ENCODE data around the gene TRABD2B.

Gene TRABD2B

GRCh38 chr1:47921935-47922415 is 75.2 kb downstream of the TRABD2B start:
- TF ChIP-seq SIN3A (IDR thresholded peaks at IDR 0.05; ENCODE audit: borderline replicate concordance, insufficient read depth, low read length) (no peak), FOXP2 (optimal IDR thresholded peaks at IDR 0.05; ENCODE audit: borderline replicate concordance, extremely low read depth, extremely low read length, insufficient read depth) (no peak), POLR2AphosphoS5 (IDR thresholded peaks at IDR 0.05; ENCODE audit: low read depth, low read length) (no peak), REST (IDR thresholded peaks at IDR 0.05; ENCODE audit: insufficient read depth in 1 of 2, low read depth in 2 of 2, low read length in 2 of 2) (no peak), TAF1 (IDR thresholded peaks at IDR 0.05; ENCODE audit: borderline replicate concordance, insufficient read depth, low read length) (no peak)

- TF ChIP-seq SIN3A (IDR thresholded peaks at IDR 0.05; ENCODE audit: borderline replicate concordance, insufficient read depth, low read length): no peak
Observed at GRCh38 chr1:47919113-47919833, 77.9 kb downstream of the TRABD2B start.

GRCh38 chr1:47918257-47918867 is 78.8 kb downstream of the TRABD2B start:
- no peak for TF ChIP-seq FOXP2 (optimal IDR thresholded peaks at IDR 0.05; ENCODE audit: borderline replicate concordance, extremely low read depth, extremely low read length, insufficient read depth)

- TF ChIP-seq REST (IDR thresholded peaks at IDR 0.05; ENCODE audit: insufficient read depth in 1 of 2, low read depth in 2 of 2, low read length in 2 of 2): no peak
Observed at GRCh38 chr1:47917687-47918086, 79.5 kb downstream of the TRABD2B start.

GRCh38 chr1:47915677-47916353 is 81.4 kb downstream of the TRABD2B start:
- TF ChIP-seq TAF1 (IDR thresholded peaks at IDR 0.05; ENCODE audit: borderline replicate concordance, insufficient read depth, low read length): no peak
- no peak for TF ChIP-seq FOXP2 (optimal IDR thresholded peaks at IDR 0.05; ENCODE audit: borderline replicate concordance, extremely low read depth, extremely low read length, insufficient read depth)
- no peak for TF ChIP-seq REST (IDR thresholded peaks at IDR 0.05; ENCODE audit: insufficient read depth in 1 of 2, low read depth in 2 of 2, low read length in 2 of 2)
- TF ChIP-seq POLR2AphosphoS5 (IDR thresholded peaks at IDR 0.05; ENCODE audit: low read depth, low read length): no peak
- no peak for TF ChIP-seq SIN3A (IDR thresholded peaks at IDR 0.05; ENCODE audit: borderline replicate concordance, insufficient read depth, low read length)

- TF ChIP-seq FOXP2 (optimal IDR thresholded peaks at IDR 0.05; ENCODE audit: borderline replicate concordance, extremely low read depth, extremely low read length, insufficient read depth) (no peak), SIN3A (IDR thresholded peaks at IDR 0.05; ENCODE audit: borderline replicate concordance, insufficient read depth, low read length) (no peak), POLR2AphosphoS5 (IDR thresholded peaks at IDR 0.05; ENCODE audit: low read depth, low read length) (no peak), TAF1 (IDR thresholded peaks at IDR 0.05; ENCODE audit: borderline replicate concordance, insufficient read depth, low read length) (no peak), REST (IDR thresholded peaks at IDR 0.05; ENCODE audit: insufficient read depth in 1 of 2, low read depth in 2 of 2, low read length in 2 of 2) (no peak)
Observed at GRCh38 chr1:47914952-47915676, 82.1 kb downstream of the TRABD2B start.

Data from PFSK-1 (cell line).